Neutrophil (primary cell): ENCODE measurements around the gene TMEM60.

Experiments
- H3K27ac ChIP-seq: fragments of 200-600 bp; sonication (generic); 2 replicates; pipeline ENCODE4 v1.5.1; 2016; ENCODE audit warnings: mild to moderate bottlenecking, moderate library complexity
- H3K27me3 ChIP-seq: fragments of 200-600 bp; sonication (generic); 2 replicates; pipeline ENCODE4 v1.6.0; 2016; ENCODE audit warnings: mild to moderate bottlenecking
- H3K36me3 ChIP-seq: fragments of 200-600 bp; sonication (generic); 2 replicates; pipeline ENCODE4 v1.5.1; 2017
- H3K4me1 ChIP-seq, 2 experiments: fragments of 200-600 bp in 1 of 2; sonication (generic) in 1 of 2; 1 replicate in 1 of 2; 2 replicates in 1 of 2; pipeline versions ENCODE4 v1.5.1 to v1.6.1; 2013 to 2016; ENCODE audit warnings: low read depth in 1 of 2, low read length in 1 of 2, mild to moderate bottlenecking in 1 of 2, moderate library complexity in 1 of 2; ENCODE audit not compliant: control insufficient read depth in 1 of 2, insufficient read depth in 1 of 2
- H3K4me3 ChIP-seq, 2 experiments: fragments of 200-600 bp in 1 of 2; sonication (generic) in 1 of 2; 1 replicate in 1 of 2; 2 replicates in 1 of 2; pipeline ENCODE4 v1.5.1; 2013 to 2016; ENCODE audit warnings: low read depth in 1 of 2, low read length in 1 of 2, mild to moderate bottlenecking in 1 of 2, moderate library complexity in 1 of 2
- H3K9me3 ChIP-seq: fragments of 200-600 bp; sonication (generic); 2 replicates; pipeline ENCODE4 v1.5.1; 2016
- TF ChIP-seq, protein P1 (sequence below): fragments of 200-600 bp; sonication (generic); IDR thresholded peaks from 2 replicates; pipeline ENCODE4 v1.5.1; 2016; ENCODE audit warnings: antibody characterized with exemption

Gene TMEM60

DNA sequence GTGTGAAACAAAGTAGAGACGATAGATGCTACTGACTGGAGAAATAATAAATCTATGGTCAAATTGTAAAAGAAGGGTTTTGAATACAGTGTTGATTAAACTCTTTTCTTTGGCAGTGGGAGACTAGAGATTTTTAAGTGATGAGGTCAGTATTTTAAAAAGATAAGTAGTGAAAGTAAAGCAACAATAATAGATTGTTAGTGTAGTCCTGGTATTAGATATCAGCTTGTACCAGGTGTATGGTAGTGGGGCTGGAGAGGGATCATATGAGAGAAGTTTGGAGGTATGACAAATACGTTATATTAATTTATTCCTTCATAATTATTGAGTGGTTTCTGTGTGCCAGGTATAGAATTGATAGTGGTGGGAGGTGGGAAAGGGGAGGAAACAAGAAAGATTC lies 25.6 kb upstream of the TMEM60 start:
- Histone ChIP-seq H3K36me3 (no peaks in the 10 kb centered on the region), H3K4me1 (peaks cover 7 to 12% of the 10 kb centered on the region in 2 experiments), H3K4me3 (no peak overlapping the region), H3K9me3 (peaks cover 11% of the 10 kb centered on the region), H3K27ac (no peak overlapping the region), H3K27me3 (no peaks in the 10 kb centered on the region)
- TF ChIP-seq, protein P1, sequence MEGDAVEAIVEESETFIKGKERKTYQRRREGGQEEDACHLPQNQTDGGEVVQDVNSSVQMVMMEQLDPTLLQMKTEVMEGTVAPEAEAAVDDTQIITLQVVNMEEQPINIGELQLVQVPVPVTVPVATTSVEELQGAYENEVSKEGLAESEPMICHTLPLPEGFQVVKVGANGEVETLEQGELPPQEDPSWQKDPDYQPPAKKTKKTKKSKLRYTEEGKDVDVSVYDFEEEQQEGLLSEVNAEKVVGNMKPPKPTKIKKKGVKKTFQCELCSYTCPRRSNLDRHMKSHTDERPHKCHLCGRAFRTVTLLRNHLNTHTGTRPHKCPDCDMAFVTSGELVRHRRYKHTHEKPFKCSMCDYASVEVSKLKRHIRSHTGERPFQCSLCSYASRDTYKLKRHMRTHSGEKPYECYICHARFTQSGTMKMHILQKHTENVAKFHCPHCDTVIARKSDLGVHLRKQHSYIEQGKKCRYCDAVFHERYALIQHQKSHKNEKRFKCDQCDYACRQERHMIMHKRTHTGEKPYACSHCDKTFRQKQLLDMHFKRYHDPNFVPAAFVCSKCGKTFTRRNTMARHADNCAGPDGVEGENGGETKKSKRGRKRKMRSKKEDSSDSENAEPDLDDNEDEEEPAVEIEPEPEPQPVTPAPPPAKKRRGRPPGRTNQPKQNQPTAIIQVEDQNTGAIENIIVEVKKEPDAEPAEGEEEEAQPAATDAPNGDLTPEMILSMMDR = no peak

DNA sequence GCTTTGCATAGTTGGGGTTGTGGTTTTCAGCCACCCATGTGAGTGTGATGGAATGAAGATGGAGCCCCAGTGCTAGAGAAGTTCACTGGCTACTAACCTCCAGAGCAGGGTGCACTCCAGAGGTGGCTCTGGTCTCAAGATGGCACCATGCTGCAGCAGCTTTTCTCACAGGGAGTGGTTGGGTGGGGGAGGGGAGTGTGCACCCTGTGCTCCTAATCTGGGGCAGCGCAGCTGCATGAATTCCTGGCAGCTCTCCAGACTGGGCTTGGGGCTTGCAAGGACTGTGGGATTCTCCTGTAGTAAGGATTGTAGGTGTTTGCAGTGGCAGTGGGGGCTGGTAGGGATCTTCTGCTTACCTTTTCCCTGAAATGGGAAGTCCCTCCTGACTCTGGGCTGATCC lies 24.0 kb upstream of the TMEM60 start:
- Histone ChIP-seq H3K9me3 (peaks cover 11% of the 10 kb centered on the region), H3K27me3 (no peaks in the 10 kb centered on the region), H3K4me3 (no peak overlapping the region), H3K4me1 (peaks cover 7 to 13% of the 10 kb centered on the region in 2 experiments), H3K36me3 (no peaks in the 10 kb centered on the region), H3K27ac (no peak overlapping the region)
- TF ChIP-seq, protein P1 = no peak

DNA sequence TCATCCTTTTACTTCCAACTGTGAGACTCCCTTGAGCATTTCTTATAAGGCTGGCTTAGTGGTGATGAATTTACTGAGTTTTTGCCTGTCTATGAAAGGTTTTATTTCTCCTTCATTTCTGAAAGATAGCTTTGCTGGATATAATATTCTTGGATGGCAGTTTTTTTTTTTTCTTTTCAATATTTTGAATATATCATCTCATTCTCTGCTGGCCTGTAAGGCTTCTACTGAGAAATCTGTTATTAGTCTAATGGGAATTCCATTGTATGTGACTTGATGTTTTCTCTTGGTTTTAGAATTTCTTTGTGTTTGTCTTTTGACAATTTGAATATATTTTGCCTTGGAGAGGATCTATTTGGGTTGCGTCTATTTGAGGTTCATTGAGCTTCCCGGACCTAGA lies 22.7 kb upstream of the TMEM60 start:
- Histone ChIP-seq H3K4me3 (no peak overlapping the region), H3K27me3 (no peaks in the 10 kb centered on the region), H3K36me3 (no peaks in the 10 kb centered on the region), H3K9me3 (peaks cover 11% of the 10 kb centered on the region), H3K27ac (no peak overlapping the region), H3K4me1 (peaks cover 7 to 13% of the 10 kb centered on the region in 2 experiments)
- TF ChIP-seq, protein P1 = no peak

DNA sequence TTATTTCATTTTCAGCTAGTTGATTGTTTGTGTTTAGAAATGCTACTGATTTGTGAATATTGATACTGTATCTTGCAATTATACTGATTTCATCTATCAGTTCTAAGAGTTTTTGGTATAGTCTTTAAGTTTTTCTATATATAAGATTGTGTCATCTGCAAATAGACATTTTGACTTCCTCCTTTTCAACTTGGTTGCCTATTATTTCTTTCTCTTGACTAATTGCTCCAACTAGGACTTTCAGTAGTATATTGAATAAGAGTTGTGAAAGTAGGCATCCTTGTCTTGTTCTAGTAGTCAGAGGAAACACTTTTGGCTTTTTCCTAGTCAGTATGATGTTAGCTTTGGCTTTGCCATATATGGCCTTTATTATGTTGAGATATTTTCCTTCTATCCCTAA lies 20.8 kb upstream of the TMEM60 start:
- TF ChIP-seq, protein P1 = no peak
- Histone ChIP-seq H3K4me1 (peaks cover 5 to 7% of the 10 kb centered on the region in 2 experiments), H3K27ac (no peak overlapping the region), H3K4me3 (no peak overlapping the region), H3K36me3 (no peaks in the 10 kb centered on the region), H3K27me3 (no peaks in the 10 kb centered on the region), H3K9me3 (peaks cover 11% of the 10 kb centered on the region)

DNA sequence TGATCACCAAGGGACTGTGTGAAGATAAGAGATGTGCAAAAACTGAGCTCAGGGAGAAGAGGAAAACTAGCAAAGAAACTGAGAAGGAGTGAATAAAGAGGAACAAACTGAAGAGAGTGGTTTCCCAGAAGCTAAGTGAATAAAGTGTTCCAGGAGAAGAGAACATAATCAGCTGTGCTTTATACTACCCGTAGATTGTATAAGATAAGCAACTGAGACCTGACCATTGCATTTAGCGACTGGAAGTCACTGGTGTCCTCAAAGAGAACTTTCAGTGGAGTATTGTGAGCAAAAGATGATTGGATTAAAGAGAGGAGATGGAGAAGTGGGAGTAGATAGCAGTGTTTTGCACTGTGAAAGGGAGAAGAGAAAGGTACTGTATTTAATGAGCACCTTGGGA lies 14.9 kb upstream of the TMEM60 start:
- no peaks in the 10 kb centered on the region for H3K36me3 ChIP-seq
- H3K4me1 ChIP-seq = no peaks in the 10 kb centered on the region
- H3K27me3 ChIP-seq = no peaks in the 10 kb centered on the region
- H3K9me3 ChIP-seq = no peaks in the 10 kb centered on the region
- no peak overlapping the region for H3K4me3 ChIP-seq
- no peak overlapping the region for H3K27ac ChIP-seq
- TF ChIP-seq, protein P1 = no peak

DNA sequence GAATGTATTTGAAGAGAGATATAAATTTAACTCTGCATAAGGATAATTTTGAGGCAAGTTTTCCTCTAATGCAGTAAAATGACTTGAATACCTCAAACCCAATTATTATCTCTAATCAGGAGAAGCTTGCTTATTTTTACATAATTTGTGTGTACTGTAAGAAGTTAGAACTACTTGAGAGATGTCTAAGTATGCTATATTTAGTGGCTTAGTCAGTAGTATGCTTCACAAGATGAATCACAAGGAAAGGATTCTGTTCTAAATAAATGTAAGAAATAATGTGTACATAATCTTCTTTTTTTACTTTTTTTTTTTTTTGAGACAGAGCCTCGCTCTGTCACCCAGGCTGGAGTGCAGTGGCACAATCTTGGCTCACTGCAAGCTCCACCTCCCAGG lies 14.1 kb upstream of the TMEM60 start:
- H3K27me3 ChIP-seq = no peaks in the 10 kb centered on the region
- TF ChIP-seq, protein P1 = no peak
- H3K27ac ChIP-seq = no peak overlapping the region
- H3K36me3 ChIP-seq = no peaks in the 10 kb centered on the region
- H3K9me3 ChIP-seq = no peaks in the 10 kb centered on the region
- no peak overlapping the region for H3K4me3 ChIP-seq
- no peaks in the 10 kb centered on the region for H3K4me1 ChIP-seq
